SK-N-MC (cell line): ENCODE results near the gene CXorf58.

ENCODE experiments used
- DNase-seq: peaks from one replicate; pipeline ENCODE4 v3.0.0-alpha.2; 2011; ENCODE audit warnings: low read depth, low spot score
- H3K27ac ChIP-seq: fragments of 200-600 bp; sonication (generic); 2 replicates; pipeline ENCODE4 v1.5.1; 2016; ENCODE audit warnings: mixed run types
- H3K36me3 ChIP-seq: fragments of 200-600 bp; sonication (generic); 2 replicates; pipeline ENCODE4 v1.6.1; 2017; ENCODE audit warnings: antibody characterized with exemption, low read length, mixed read lengths; ENCODE audit not compliant: insufficient read depth
- H3K4me3 ChIP-seq: fragments of 200-600 bp; sonication (generic); 2 replicates; pipeline ENCODE4 v1.5.1; 2016
- H3K9ac ChIP-seq: fragments of 200-600 bp; sonication (generic); 2 replicates; pipeline ENCODE4 v1.8.0; 2017; ENCODE audit warnings: mixed run types, mixed read lengths; ENCODE audit not compliant: insufficient read length
- H3K9me3 ChIP-seq: fragments of 200-600 bp; sonication (generic); 2 replicates; pipeline ENCODE4 v1.6.1; 2017; ENCODE audit warnings: low read depth, mild to moderate bottlenecking, antibody characterized with exemption, low read length, moderate library complexity, mixed read lengths
- EZH2 ChIP-seq: fragments of 200-600 bp; sonication (generic); IDR thresholded peaks from one replicate; pipeline ENCODE4 v1.6.1; 2017; ENCODE audit warnings: antibody characterized with exemption
- FOXP2 ChIP-seq: optimal IDR thresholded peaks from 2 replicates; pipeline ENCODE3; 2011; ENCODE audit warnings: mild to moderate bottlenecking, moderate library complexity; ENCODE audit not compliant: insufficient read depth; ENCODE audit errors: extremely low read length, control extremely low read depth
- POLR2AphosphoS5 ChIP-seq: IDR thresholded peaks from 2 replicates; pipeline ENCODE4 v1.6.1; 2012; ENCODE audit warnings: mild to moderate bottlenecking, low read depth, low read length, borderline replicate concordance

Gene CXorf58

DNA sequence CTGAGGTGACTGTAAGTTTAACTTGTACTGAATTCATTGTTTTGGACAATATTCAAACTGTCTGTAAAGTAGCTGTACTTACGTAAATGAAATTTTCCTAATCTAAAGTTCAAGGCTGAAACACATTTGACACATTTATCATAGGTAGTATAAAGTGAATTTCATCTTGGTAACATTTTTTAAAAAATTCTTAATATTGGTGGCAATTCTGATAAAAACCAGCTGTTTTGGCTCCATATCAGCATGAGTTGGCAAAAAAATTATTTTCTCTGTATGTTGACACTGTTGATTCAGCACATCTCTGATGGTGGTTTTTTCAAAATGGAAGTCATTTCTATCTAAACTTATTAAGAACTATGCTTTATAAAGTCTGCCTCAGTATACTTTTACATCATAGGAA lies 30.9 kb downstream of the CXorf58 start:
- H3K9ac ChIP-seq = no peak overlapping the region

DNA sequence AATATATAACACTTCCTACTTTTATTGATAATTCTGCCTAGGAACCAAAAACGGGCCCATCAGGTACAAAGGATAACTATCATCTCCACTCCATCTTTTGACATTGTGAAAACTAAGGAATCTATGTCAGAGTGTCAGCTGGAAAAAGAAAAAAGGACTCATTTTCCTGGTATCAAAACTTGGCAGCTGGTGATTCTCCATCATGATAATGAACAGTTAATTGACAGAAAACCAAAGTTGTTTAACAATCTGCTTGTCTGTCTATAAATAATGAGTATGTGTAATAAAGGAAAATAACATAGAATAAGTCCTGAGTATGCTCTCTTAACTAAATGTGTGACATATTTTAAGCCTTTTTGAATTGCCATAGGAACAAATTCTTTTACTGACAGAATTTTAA lies 31.4 kb downstream of the CXorf58 start:
- no peak overlapping the region for H3K9ac ChIP-seq
- H3K36me3 ChIP-seq = no peaks in the 10 kb centered on the region
- H3K9me3 ChIP-seq = no peaks in the 10 kb centered on the region
- TF ChIP-seq EZH2 (no peak), POLR2AphosphoS5 (no peak), FOXP2 (no peak)
- no peak overlapping the region for H3K4me3 ChIP-seq
- DNase-seq = no peak
- peak overlapping the region; percentile 85; the same call in 1 of the 2 replicates for H3K27ac ChIP-seq

More for the DNA sequence above, 30.9 kb downstream of the CXorf58 start:
- DNase-seq = no peak
- Histone ChIP-seq H3K9me3 (no peaks in the 10 kb centered on the region), H3K4me3 (no peak overlapping the region), H3K36me3 (no peaks in the 10 kb centered on the region), H3K27ac (peak overlapping the region; percentile 85)
- no peak for TF ChIP-seq FOXP2
- no peak for TF ChIP-seq EZH2
- TF ChIP-seq POLR2AphosphoS5 = no peak

DNA sequence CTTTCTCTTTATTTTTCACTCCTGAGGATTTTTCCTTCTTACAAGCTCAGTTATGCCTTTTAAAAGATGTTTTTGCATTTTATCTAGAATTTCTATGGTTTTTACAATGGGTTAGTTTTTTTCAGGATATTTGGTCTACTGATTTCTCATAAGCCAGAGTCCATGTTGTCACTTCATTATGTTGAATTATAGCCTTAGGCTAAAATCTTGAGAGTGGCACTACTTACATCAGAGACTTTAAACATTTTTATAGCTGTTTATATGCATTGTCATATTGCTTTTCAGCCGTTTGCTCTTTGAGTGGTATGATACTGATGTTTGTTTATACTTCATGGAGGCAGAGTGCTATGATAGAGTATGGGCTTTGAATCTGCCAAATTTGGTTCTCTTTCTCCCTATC lies 36.4 kb downstream of the CXorf58 start:
- Histone ChIP-seq H3K4me3 (no peak overlapping the region), H3K27ac (no peak overlapping the region), H3K9ac (no peak overlapping the region), H3K9me3 (no peaks in the 10 kb centered on the region), H3K36me3 (no peaks in the 10 kb centered on the region)
- no peak for DNase-seq
- TF ChIP-seq POLR2AphosphoS5 (no peak), EZH2 (no peak)

DNA sequence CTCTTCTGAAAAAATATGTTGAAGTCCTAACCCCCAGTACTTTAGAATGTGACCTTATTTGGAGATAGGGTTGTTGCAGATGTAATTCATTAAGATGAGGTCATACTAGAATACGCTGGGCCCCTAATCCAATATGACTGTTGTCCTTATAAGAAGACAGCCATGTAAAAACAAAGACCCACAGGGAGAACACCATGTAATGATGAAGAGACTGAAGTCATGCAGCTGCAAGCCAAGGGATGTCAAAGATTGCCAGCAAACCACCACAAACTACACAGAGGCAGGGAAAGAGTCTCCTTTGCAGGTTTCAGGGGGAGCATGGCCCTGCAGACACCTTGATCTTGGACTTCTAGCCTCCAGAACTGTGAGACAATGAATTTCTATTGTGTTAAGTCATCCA lies 37.4 kb downstream of the CXorf58 start:
- no peak for TF ChIP-seq POLR2AphosphoS5
- TF ChIP-seq FOXP2 = no peak
- TF ChIP-seq EZH2 = no peak
- Histone ChIP-seq H3K27ac (no peak overlapping the region), H3K9ac (no peak overlapping the region), H3K36me3 (no peaks in the 10 kb centered on the region), H3K4me3 (no peak overlapping the region), H3K9me3 (no peaks in the 10 kb centered on the region)
- no peak for DNase-seq

DNA sequence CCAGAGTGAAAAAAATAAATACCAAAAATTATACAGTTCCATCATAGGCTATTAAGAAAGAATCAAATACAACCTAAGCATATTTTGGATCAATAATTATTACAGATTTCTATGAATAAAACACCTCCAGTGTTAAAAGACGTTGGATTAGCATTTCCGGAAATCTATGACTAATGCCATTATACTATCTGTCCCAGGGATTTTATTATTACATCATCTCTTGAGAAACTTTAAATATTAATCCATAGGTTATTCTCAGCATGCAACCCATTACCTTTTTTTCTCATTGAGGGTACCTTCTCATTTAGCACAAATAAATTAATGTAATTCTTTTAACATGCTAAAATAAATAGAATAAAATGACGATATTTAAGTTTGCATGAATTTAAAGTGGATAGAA lies 44.6 kb downstream of the CXorf58 start:
- Histone ChIP-seq H3K4me3 (no peak overlapping the region), H3K36me3 (no peaks in the 10 kb centered on the region), H3K27ac (peak overlapping the region; percentile 76; the same call in 1 of the 2 replicates), H3K9ac (no peak overlapping the region), H3K9me3 (no peaks in the 10 kb centered on the region)
- TF ChIP-seq EZH2 (no peak), FOXP2 (no peak), POLR2AphosphoS5 (no peak)
- DNase-seq = no peak

DNA sequence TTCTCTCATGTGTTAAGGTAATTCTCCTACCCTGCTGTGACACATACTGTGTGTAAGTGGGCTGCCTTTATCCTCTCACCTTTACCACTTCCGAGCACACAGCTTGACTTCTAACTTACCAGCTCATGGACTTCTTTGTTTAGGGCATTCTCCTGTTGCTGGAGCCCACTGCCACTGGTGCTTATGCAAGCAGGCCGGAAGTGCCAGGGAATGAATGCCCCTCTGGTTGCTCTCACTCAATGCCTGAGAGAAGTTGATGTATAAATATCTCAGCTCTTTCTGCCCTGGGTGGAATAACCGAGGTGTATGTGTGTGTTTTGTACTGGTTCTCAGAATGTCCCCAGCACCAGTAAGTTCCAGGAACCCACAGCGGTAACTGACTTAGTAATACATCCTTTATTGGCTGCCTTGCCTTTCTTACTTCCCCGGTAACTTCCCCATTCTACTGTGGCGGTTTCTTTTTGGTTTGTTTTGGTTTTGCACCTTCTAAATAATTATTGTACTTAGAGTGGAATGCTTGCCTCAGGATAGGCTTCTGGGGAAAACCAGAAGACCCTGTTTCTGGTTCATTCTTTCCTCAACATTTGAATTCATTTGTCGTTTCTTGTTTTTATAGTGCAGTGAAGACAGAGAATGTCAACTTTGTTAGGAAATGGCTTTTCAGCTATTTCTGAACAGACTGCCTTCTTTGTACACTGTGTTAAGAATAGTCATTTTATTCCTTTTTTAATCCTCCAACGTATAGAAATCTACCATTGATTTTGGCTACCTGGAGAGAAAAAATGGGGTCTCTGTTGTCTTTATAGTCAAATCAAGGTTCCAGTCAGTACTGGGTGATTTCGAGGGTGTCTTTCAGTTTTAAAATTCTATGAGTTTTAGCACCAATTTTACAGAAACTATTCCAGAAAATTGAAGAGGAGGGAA lies 45.4 kb downstream of the CXorf58 start:
- TF ChIP-seq FOXP2 = no peak
- Histone ChIP-seq H3K4me3 (peak overlapping the region; percentile 39), H3K27ac (peak overlapping the region; percentile 76), H3K9ac (no peak overlapping the region), H3K9me3 (no peaks in the 10 kb centered on the region), H3K36me3 (no peaks in the 10 kb centered on the region)
- no peak for DNase-seq

DNA sequence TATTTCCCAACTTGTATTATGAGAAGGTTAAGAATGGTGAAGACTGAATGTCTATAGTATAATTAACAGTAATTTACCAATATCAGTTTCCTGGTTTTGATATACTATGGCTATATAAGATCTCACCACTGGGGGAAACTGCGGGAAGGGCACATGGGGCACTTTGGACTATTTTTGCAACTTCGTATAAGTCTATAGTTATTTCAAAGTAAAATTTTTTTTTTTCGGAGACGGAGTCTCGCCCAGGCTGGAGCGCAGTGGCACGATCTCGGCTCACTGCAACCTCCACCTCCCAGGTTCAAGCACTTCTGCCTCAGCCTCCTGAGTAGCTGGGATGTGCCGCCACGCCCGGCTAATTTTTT lies 46.1 kb downstream of the CXorf58 start:
- H3K4me3 ChIP-seq = no peak overlapping the region; the same call in 1 of the 2 replicates

DNA sequence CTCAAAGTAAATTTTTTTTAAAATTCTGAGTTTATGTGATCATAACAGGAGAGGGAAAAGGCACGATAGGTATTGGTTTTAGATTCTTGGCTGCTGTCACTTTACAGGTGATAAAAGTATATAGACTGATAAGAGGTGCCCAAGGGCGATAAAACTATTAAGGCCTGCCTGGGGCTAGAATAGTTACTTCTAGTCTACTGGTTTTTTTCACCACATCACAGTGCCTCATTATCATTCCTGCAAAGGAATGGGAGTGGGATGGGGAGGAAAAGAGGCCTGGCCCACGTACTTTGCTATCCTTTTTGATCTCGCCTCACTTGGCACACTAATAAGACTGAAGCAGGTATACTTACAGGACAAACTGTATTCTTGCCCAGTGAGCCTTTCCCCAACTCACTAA lies 46.6 kb downstream of the CXorf58 start:
- H3K9ac ChIP-seq = no peak overlapping the region
- no peak for TF ChIP-seq EZH2
- no peak for TF ChIP-seq FOXP2
- TF ChIP-seq POLR2AphosphoS5 = no peak

More for the DNA sequence above, 46.1 kb downstream of the CXorf58 start:
- no peak for TF ChIP-seq POLR2AphosphoS5
- TF ChIP-seq FOXP2 = no peak
- TF ChIP-seq EZH2 = no peak
- H3K9ac ChIP-seq = no peak overlapping the region
- peak overlapping the region; percentile 76; the same call in 1 of the 2 replicates for H3K27ac ChIP-seq
- DNase-seq = no peak
- no peaks in the 10 kb centered on the region for H3K36me3 ChIP-seq
- no peaks in the 10 kb centered on the region for H3K9me3 ChIP-seq

More for the DNA sequence above, 46.6 kb downstream of the CXorf58 start:
- no peaks in the 10 kb centered on the region for H3K36me3 ChIP-seq
- DNase-seq = no peak
- no peaks in the 10 kb centered on the region for H3K9me3 ChIP-seq
- H3K27ac ChIP-seq = no peak overlapping the region
- no peak overlapping the region for H3K4me3 ChIP-seq
